GM23248 (cell line): ENCODE results near the gene FAM131B. TPM values are rescaled to one million over a fixed set of nuclear protein-coding genes. Genes with fewer than 3 reads are reported as not detected.

Source experiments
- DNase-seq: peaks from one replicate; pipeline ENCODE4 v3.0.0-alpha.2; 2015
- H2AFZ ChIP-seq: fragments of 200-600 bp; sonication (generic); 2 replicates; pipeline ENCODE4 v1.6.1; 2016; ENCODE audit warnings: antibody characterized with exemption
- H3F3A ChIP-seq: fragments of 200-600 bp; sonication (generic); 2 replicates; pipeline ENCODE4 v1.6.1; 2016; ENCODE audit warnings: mild to moderate bottlenecking, antibody characterized with exemption, mixed run types; ENCODE audit not compliant: insufficient read depth
- H3K27ac ChIP-seq: fragments of 200-600 bp; sonication (generic); 2 replicates; pipeline ENCODE4 v1.5.1; 2016; ENCODE audit warnings: mild to moderate bottlenecking
- H3K27me3 ChIP-seq: fragments of 200-600 bp; sonication (generic); replicated peaks from 2 replicates; pipeline ENCODE4 v1.6.1; 2016; ENCODE audit warnings: mild to moderate bottlenecking; ENCODE audit not compliant: insufficient read depth
- H3K36me3 ChIP-seq: fragments of 200-600 bp; sonication (generic); 2 replicates; pipeline ENCODE4 v1.6.1; 2016; ENCODE audit warnings: low read depth, mild to moderate bottlenecking
- H3K4me1 ChIP-seq: fragments of 200-600 bp; sonication (generic); 2 replicates; pipeline ENCODE4 v1.6.1; 2016; ENCODE audit warnings: mild to moderate bottlenecking; ENCODE audit not compliant: insufficient read depth
- H3K4me2 ChIP-seq: fragments of 200-600 bp; sonication (generic); one replicate; pipeline ENCODE4 v1.6.1; 2016; ENCODE audit warnings: mild to moderate bottlenecking; ENCODE audit not compliant: unreplicated experiment
- H3K4me3 ChIP-seq: fragments of 200-600 bp; sonication (generic); 2 replicates; pipeline ENCODE4 v1.5.1; 2016; ENCODE audit warnings: mild to moderate bottlenecking
- H3K79me2 ChIP-seq: fragments of 200-600 bp; sonication (generic); 2 replicates; pipeline ENCODE4 v1.6.1; 2016; ENCODE audit warnings: mild to moderate bottlenecking; ENCODE audit not compliant: insufficient read depth
- H3K9ac ChIP-seq: fragments of 200-600 bp; sonication (generic); 2 replicates; pipeline ENCODE4 v1.6.1; 2016; ENCODE audit warnings: mild to moderate bottlenecking
- H3K9me2 ChIP-seq: fragments of 200-600 bp; sonication (generic); 2 replicates; pipeline ENCODE4 v1.6.1; 2016; ENCODE audit warnings: mixed run types, mild to moderate bottlenecking, moderate library complexity; ENCODE audit not compliant: insufficient read depth
- H3K9me3 ChIP-seq: fragments of 200-600 bp; sonication (generic); one replicate; pipeline ENCODE4 v1.6.1; 2017; ENCODE audit warnings: low read depth
- H4K20me1 ChIP-seq: fragments of 200-600 bp; sonication (generic); 2 replicates; pipeline ENCODE4 v1.6.0; 2016; ENCODE audit not compliant: insufficient read depth
- EZH2 ChIP-seq: fragments of 200-600 bp; sonication (generic); IDR thresholded peaks from 2 replicates; pipeline ENCODE4 v1.6.1; 2018; ENCODE audit warnings: antibody characterized with exemption, mild to moderate bottlenecking; ENCODE audit not compliant: insufficient read depth, poor library complexity, severe bottlenecking
- EZH2phosphoT487 ChIP-seq: fragments of 200-600 bp; sonication (generic); IDR thresholded peaks from 2 replicates; pipeline ENCODE4 v1.6.1; 2018; ENCODE audit warnings: antibody characterized with exemption, moderate library complexity, mild to moderate bottlenecking, low read depth; ENCODE audit not compliant: insufficient read depth
- WGBS, 2 experiments: methylation state at CpG; one replicate each; pipeline ENCODE4 v1.1.6; 2015 to 2017; ENCODE audit warnings: low lambda C conversion rate in 2 of 2, low coverage in 1 of 2; ENCODE audit errors: missing lambda C conversion rate in 2 of 2; 5-methylcytosine and 5-hydroxymethylcytosine counted together
- in situ Hi-C: fragments of 300-500 bp; cut with MboI; formaldehyde crosslinking; loops from 2 replicates; pipeline ENCODE4 v1.15.0; 2020
- polyA plus RNA-seq: library from polyadenylated mRNA; unstranded; fragments of >200 nt; fragmentation: Nextera tagmentation; extraction: Ambion mirVana; gene quantifications from 2 replicates; pipeline ENCODE4 v1.2.1, GENCODE V29; 2016
- total RNA-seq: library from RNA; depleted of rRNA; stranded (reverse); fragments of >200 nt; shearing (Covaris generic); gene quantifications from 2 replicates; pipeline ENCODE4 v1.2.3, GENCODE V29; 2014

FAM131B gene
- total and polyA plus RNA-seq, 2 experiments from 2014 or later: 0.50 to 3.0 TPM

- H4K20me1 ChIP-seq: no peaks in the 10 kb centered on the region
- H3K4me3 ChIP-seq: no peak overlapping the region
- H3K36me3 ChIP-seq: no peaks in the 10 kb centered on the region
- no peak overlapping the region for H2AFZ ChIP-seq
- no peak overlapping the region for H3K9ac ChIP-seq
- in situ Hi-C loops: no loop called here
- H3K27ac ChIP-seq: no peak overlapping the region
- no peaks in the 10 kb centered on the region for H3K9me2 ChIP-seq
- H3K4me1 ChIP-seq: no peaks in the 10 kb centered on the region
- no peaks in the 10 kb centered on the region for H3F3A ChIP-seq
- H3K27me3 ChIP-seq: no peaks in the 10 kb centered on the region
- TF ChIP-seq EZH2phosphoT487 (no peak), EZH2 (no peak)
- no peak overlapping the region for H3K4me2 ChIP-seq
- 86 to 92% methylated on average over 9 to 10 of the region's 10 CpGs for WGBS, 2 experiments
- no peaks in the 10 kb centered on the region for H3K9me3 ChIP-seq
- H3K79me2 ChIP-seq: no peaks in the 10 kb centered on the region
- DNase-seq: no peak
Measured at GRCh38 chr7:143321242-143321641, 41.3 kb downstream of the FAM131B start.

DNA sequence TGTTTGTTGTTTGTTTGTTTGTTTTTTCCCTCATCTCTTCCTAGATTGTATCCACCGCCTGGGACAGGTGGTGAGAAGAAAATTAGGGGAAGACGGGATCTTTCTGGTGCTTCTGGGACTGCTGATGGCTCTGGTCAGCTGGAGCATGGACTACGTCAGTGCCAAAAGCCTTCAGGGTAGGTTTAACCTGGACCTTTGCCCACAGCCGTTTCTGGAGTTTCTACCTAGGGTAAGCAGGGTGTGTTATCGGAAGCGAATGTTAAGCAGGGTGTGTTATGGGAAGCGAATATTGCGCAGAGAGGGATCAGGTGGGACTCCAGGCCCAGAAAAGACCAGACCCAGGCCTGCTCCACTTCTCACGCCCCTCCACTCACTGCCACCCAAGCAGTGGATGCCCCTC lies 41.9 kb downstream of the FAM131B start:
- no peak overlapping the region for H2AFZ ChIP-seq
- H3K36me3 ChIP-seq: no peaks in the 10 kb centered on the region
- no peaks in the 10 kb centered on the region for H3K4me1 ChIP-seq
- H3K79me2 ChIP-seq: no peaks in the 10 kb centered on the region
- no peaks in the 10 kb centered on the region for H4K20me1 ChIP-seq
- H3K4me2 ChIP-seq: no peak overlapping the region
- WGBS, 2 experiments: 75 to 76% methylated on average over 9 of the region's 9 CpGs
- DNase-seq: no peak
- H3K27me3 ChIP-seq: no peaks in the 10 kb centered on the region
- no peak overlapping the region for H3K4me3 ChIP-seq
- H3K9me2 ChIP-seq: no peaks in the 10 kb centered on the region
- TF ChIP-seq EZH2 (no peak), EZH2phosphoT487 (no peak)
- no peaks in the 10 kb centered on the region for H3K9me3 ChIP-seq
- no peak overlapping the region for H3K27ac ChIP-seq
- H3K9ac ChIP-seq: no peak overlapping the region
- in situ Hi-C loops: no loop called here
- H3F3A ChIP-seq: no peaks in the 10 kb centered on the region

DNA sequence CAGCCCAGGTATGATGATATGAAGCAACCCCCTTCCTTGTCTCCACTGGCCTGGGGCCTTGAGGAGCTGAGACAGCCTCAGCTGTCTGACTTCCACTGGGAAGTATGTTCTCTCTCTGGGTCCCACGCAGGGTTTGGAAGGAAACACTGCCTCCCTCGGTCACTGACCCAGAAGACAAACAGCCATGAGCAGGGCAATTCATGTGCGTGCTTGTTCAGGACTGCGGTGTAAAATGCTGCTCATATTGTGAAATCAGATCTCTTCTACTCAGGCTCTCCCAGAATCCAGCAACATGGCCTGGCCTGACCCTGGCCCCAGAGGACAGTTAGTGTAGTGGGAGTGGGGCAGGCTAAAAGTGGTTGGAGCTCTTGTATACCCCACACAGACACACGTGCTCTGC lies 43.9 kb downstream of the FAM131B start:
- Histone ChIP-seq H3F3A (no peaks in the 10 kb centered on the region), H3K27me3 (no peaks in the 10 kb centered on the region), H3K9ac (no peak overlapping the region), H2AFZ (no peak overlapping the region), H3K9me3 (no peaks in the 10 kb centered on the region), H3K4me3 (no peak overlapping the region), H3K9me2 (no peaks in the 10 kb centered on the region), H3K4me2 (no peak overlapping the region), H3K27ac (no peak overlapping the region), H4K20me1 (no peaks in the 10 kb centered on the region), H3K79me2 (no peaks in the 10 kb centered on the region), H3K4me1 (no peaks in the 10 kb centered on the region), H3K36me3 (no peaks in the 10 kb centered on the region)
- TF ChIP-seq EZH2: no peak
- TF ChIP-seq EZH2phosphoT487: no peak
- peak; percentile 8 for DNase-seq
- 77 to 79% methylated on average over 5 of the region's 5 CpGs for WGBS, 2 experiments
- in situ Hi-C loops: no loop called here

GRCh38 chr7:143316492-143316891 lies 46.0 kb downstream of the FAM131B start:
- no peak for DNase-seq
- no peak for TF ChIP-seq EZH2
- TF ChIP-seq EZH2phosphoT487: no peak
- H3K4me2 ChIP-seq: no peak overlapping the region
- no peak overlapping the region for H3K27ac ChIP-seq
- H3K4me1 ChIP-seq: no peaks in the 10 kb centered on the region
- no peaks in the 10 kb centered on the region for H3K79me2 ChIP-seq
- H4K20me1 ChIP-seq: no peaks in the 10 kb centered on the region
- H2AFZ ChIP-seq: no peak overlapping the region
- no peaks in the 10 kb centered on the region for H3K36me3 ChIP-seq
- no peaks in the 10 kb centered on the region for H3F3A ChIP-seq
- no peak overlapping the region for H3K9ac ChIP-seq
- no peaks in the 10 kb centered on the region for H3K9me2 ChIP-seq
- in situ Hi-C loops: no loop called here
- 53 to 56% methylated on average over 4 of the region's 4 CpGs for WGBS, 2 experiments
- H3K27me3 ChIP-seq: no peaks in the 10 kb centered on the region
- no peak overlapping the region for H3K4me3 ChIP-seq
- no peaks in the 10 kb centered on the region for H3K9me3 ChIP-seq

- Histone ChIP-seq H4K20me1 (no peaks in the 10 kb centered on the region), H3K9ac (no peak within 1 kb of the TSS), H3K79me2 (no peaks in the 10 kb centered on the region), H3K27ac (no peak within 1 kb of the TSS), H3K4me2 (no peak within 1 kb of the TSS), H3K4me3 (no peak within 1 kb of the TSS), H3K27me3 (no peaks in the 10 kb centered on the region), H3K36me3 (no peaks in the 10 kb centered on the region), H3F3A (no peaks in the 10 kb centered on the region), H3K4me1 (no peaks in the 10 kb centered on the region), H3K9me3 (no peaks in the 10 kb centered on the region), H3K9me2 (no peaks in the 10 kb centered on the region), H2AFZ (no peak within 1 kb of the TSS)
- TF ChIP-seq EZH2: no peak
- no peak for TF ChIP-seq EZH2phosphoT487
- in situ Hi-C loops: no loop called here
- WGBS, 2 experiments: 58 to 64% methylated on average over 5 of the region's 5 CpGs
- no peak for DNase-seq
Measured at GRCh38 chr7:143315776-143316175, 46.7 kb downstream of the FAM131B start, which contains the start of gene CLCN1. Gene CLCN1, plus strand, starts transcription at chr7:143316111. Its CDS starts 102 bp downstream, at chr7:143316213.
